Measurements from ENCODE around the gene ADARB2.

The ADARB2 gene

DNA sequence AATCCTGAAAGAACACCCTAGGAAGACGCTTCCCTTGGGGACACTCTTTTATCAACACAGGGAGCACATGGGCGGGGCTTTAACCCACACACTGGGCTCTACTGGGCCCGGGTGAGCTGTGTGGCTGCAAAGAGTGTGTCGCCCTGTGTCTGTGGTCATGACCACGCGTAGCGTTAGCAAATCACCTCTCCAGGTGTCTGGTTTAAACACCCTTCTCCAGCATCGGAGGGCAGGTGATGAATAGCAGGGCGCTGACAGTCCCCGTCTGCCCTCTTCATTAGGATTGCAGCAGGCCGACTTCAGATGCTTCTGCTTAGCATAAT is 127.7 kb downstream of the ADARB2 start:
- no peak for DNase-seq

DNA sequence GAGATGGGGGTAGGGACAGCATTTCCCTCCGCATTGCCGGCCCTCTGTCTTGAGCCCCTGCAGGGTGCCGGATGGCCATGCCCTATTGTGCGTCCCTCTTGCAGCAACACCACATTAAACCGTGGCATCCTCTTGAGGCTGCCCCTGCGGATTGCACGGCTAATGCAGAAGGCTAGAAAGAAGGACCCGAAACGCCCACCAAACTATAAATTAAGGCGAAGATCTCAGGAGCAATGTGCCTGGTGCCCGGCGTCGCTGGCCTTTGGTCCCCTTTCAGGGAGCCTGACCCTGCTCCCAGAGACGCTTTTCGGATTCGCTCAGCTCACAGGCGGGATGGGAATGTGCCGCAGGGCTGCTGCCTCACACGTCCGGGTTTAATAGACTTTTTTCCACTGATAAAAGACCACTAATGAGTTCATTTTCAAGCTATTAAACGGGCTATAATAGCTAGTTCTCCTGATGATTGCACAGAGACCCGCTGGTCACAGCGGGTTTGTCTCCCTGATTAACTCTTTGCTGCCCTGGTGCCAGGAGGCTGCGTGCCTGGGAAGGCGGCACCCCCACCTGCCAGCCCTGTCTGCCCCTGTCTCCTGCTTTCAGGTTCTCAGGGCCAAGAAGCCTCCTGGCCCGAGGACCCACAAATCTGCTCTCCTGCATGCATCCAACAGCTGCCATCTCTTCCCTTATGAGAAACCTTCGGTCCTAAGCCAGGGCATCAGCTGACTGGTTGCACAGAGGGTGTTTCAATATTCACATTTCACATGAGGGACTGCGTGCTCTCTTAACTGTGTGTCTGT is 128.3 kb downstream of the ADARB2 start:
- DNase-seq = no peak

DNA sequence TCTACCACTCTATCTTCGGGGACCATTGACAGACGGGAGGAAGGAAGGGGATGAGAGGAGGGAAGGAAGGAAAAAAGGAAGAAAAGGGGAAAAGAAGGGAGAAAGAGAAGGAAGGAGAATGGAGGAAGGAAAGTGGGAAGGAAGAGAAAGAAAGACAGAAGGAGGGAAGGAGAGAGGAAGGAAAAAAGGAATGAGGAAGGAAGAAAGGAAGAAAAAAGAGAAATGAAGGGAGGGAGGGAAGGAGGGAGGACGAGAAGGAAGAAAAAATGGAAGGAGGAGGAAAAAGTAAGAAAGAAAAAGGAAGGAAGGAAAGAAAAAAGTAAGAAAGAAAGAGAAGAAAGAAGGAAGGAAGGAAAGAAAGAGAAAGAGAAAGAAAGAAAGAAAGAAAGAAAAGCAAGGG is 128.9 kb downstream of the ADARB2 start:
- no peak for DNase-seq

DNA sequence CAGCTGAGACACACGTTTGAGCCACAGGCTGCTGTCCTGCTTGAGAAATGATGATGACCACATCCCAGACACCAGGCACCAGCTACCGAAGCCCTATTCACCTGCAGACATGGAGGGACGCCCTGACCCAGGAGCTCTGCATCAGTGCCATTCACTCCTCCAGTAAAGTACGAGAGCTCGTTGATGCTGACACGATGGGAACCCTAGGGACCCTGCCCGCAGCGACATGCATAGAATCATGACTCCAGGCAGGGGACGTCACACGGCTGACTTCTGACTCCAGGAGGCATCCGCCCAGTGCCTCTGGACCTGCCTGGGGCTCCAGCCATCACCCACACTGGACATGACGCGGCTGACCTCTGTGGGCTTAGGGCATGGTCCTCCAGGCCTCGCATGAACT is 129.9 kb downstream of the ADARB2 start:
- no peak for DNase-seq

DNA sequence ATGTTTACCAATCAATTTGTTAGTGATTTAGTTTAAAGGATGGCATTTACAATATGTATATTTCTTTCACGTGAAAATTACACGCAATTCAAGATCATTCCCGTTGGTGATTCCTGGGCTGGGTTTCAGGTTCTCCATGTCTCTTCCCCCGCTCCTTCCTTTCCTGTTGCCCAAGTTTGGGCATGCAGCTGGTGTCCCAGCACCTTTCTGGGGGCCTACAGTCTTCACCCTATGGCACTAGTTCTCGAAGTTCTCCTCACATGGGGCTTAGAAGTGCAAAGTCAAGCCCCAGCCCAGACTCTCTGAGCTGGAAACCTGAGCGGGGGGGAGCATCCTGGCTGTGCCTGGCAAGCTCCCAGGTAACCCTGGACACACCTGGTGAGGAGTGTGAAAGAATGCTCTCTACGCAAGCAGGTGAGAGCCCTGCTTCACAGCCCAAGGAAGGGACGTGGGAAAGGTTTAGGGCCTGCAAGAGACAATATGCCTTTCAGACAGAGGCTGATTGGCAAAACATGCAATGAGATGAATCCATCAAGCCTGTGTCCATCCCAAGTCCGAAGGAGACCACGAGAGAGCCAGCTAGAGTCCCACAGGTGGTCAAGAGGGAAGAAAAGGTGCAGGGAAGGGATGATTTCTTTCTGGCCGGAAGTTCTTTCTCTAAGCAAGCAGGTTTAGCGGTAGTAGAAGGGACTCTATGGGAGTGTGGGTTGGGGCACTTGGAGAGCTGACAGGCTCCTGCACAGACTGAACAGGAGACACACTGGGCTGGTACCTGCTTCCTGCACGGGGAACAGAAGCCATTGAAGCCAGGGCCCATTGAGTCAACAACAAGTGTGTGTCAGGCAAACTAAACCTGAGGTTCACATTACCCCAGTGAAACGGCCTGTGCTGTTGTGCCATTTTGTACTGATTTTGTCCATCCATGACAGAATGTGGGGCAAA is 131.1 kb downstream of the ADARB2 start:
- no peak for DNase-seq

DNA sequence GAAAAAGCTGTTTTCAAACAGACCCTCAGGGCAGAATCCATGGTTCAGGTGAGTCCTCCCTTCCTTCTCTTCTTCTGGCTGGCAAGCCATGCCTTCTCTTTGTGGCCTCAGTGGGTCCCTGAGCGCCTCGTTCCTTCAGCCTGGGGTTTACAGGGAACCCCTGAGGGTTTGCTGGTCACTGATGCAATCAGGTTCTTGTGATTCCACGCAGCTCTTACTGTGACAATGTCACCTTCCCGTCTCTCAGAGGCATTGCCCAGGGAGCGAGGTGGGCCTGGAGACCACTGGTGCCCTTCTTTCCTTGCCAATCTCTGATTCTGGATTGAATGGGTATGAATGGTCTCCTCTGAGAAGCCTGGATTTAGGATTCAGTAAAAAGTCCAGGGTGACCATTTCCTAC is 132.2 kb downstream of the ADARB2 start:
- DNase-seq = no peak

DNA sequence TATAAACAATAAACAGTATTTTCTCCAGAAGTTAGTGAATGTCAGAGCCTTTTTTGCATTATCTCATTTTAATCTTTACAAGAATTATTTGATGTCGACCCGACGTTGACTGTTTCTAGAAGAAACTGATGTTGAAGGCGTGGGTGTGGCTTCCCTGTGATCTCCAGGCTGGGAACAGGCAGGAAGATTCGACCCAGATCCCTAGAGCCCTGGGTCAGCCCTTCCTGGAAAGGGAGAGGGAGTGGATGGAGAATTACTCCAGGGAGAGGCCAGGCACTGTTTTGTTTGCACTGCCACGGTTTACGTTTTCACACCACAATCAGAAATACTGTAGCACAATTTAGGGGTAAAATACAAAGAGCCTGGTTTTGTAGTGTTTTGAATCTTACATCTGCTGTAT is 133.1 kb downstream of the ADARB2 start:
- DNase-seq = no peak

DNA sequence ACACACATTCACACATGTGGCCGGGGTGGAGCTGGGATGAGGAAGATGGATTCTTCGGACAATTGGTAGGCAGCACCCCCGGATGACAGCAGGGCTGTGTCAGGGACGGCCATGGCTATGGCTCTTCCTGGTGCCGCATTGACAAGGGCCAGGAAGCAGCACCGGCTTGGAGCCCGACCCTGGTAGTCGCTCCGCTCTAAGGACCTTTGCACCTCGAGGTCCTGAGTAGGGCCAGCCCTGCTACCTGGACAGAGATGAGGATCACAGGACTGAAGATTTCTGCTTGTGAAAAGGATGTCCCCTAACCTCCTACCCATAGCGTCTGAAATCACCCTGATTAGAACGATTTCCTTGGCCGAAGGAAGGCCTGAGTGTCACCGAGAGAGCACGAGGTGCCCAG is 134.1 kb downstream of the ADARB2 start:
- DNase-seq = no peak

DNA sequence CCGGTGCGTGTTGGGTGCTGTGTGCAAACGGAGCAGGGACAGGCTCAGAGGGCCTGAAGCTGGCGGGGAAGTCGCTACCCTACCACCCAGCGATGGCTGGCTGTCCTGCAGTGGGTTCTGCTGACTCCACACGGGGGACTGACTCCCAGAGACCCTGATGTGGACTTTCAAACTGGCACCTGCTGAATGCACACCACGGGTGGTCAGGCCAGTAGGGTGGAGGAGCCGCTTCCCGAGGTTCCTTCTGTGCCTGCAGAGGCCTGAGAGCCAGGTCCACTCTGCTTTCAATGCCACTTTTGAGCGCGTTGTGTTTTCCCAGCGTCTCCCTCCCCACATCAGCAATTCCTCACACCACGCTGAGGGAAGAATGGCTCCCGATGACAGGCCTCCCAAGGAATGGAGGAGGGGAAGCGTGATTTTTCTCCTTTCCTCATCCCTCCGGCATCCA is 135.3 kb downstream of the ADARB2 start:
- DNase-seq = no peak

DNA sequence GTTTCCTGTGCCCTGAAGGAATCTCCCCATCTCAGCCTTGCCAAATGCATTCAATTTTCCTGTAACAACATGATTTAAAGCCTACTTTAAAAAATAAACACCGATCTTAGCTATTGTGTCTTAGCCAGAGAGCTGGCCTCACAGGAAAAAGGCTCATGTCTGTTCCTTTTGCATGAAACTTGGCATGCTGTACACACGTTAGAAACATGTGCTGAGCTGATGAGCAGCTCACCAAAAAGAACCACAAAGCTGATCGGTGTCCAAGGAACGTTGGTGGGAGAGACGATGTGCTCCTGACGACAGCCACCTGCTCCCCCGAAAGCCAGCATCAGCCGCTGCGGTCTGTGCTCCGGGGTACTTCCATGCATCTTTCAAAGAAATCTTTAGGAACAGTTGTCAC is 135.9 kb downstream of the ADARB2 start:
- DNase-seq = no peak

DNA sequence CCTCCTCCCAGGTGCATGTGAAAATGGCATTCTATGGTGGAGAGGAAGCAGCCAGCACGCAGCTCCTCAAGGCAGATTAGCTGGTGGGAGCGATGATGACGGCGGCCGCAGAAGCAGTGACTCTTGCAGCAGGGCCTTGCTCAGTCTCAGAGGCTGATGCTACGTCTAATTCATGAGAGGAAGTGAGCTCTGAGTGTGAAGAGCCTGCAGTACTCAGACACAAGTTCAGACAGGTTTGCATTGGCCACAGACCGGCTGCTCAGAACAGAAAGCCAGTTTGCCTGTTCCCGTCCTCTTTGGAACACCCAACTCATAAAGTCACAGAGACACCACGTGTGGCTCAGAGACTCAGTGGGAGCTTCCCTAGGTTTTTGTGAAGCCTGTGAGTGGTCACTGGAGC is 136.5 kb downstream of the ADARB2 start:
- no peak for DNase-seq

DNA sequence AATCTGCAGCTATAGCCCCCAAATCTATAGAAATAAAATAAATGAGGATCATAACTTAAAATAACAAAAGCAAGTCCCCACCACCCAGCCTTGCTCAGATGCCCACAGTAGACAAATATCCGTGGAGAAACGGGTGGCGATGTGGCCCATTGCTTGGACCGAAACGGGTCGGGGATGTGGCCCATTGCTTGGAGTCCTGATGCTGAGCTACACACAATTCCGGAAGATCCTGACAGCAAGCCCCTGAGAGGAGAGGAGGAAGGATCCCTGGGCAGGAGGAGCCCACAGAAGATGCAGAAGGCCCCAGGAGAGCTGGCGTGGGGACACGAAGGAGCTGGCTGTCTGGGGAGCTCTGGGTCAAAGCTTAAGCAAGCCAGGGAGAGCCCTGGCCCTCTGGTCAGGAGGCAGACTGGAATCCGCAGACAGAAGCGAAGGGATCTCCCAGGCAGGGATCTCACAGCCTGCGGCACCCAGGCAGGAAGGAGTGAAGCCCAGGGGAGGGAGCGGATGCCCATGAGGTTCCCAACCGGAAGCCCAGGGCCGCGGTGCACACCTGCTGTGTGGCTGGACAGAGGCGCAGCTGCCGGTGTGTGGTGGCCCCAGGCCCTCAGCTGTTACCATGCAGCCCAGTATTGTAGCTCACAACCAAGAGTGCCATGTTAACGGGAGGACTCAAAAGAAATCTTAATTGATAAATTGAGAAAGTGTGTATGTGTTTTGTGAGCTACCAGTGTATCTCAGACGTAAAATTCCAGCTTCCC is 138.8 kb downstream of the ADARB2 start:
- no peak for DNase-seq

DNA sequence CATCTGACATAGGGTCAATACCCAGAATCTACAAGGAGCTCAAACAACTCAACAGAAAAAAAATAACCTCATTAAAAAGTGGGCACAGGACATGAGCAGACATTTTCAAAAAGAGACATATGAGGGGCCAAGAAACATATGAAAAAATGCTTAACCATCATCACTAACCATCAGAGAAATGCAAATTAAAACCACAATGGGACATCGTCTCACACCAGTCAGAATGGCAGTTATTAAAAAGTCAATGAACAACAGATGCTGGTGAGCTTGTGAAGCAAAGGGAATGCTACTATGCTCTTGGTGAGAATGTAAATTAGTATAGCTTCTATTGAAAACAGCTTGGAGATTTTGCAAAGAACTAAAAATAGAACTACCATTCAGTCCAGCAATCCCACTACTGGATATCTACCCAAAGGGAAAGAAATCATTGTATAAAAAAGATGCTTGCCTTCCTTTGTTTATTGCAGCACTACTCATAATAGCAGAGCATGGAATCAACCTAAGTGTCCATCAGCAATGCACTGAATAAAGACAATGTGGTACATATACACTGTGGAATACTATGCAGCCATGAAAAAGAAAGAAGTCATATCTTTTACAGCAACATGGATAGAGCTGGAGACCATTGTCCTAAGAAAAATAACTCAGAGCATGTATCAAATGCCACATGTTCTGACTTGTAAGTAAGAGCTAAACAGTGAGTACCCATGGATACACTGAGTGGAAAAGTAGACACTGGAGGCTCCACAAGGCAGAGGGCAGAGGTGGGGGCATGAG is 139.8 kb downstream of the ADARB2 start:
- no peak for DNase-seq

DNA sequence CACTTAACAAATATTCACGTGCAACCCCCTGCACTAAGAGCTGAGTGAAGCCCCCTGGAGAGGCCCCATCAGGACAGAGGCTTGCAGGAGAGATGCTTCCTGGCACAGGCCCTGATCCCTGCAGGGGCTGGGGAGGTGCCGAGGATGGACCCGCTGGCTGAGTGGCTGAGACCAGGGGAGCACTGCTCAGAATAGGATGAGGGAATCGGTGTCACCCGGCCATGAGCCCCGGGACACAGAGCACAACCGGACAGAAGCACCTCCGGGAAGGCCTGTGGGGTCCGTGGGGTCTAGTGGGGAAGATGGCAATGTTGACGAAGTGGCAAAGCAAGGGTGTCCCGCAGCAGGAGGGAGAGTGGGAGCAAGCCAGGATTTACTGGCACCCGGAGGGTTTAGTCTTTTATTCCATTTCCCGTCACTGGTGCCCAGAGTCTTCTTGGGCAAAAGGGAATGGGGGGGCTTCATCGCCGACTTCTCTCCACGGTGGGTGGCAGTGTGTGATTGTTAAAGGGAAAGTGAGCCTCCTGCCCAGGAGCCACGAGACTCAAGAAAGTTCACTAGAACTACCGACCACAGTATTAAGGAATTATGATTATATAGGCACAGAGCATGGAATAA is 140.7 kb downstream of the ADARB2 start:
- no peak for DNase-seq

DNA sequence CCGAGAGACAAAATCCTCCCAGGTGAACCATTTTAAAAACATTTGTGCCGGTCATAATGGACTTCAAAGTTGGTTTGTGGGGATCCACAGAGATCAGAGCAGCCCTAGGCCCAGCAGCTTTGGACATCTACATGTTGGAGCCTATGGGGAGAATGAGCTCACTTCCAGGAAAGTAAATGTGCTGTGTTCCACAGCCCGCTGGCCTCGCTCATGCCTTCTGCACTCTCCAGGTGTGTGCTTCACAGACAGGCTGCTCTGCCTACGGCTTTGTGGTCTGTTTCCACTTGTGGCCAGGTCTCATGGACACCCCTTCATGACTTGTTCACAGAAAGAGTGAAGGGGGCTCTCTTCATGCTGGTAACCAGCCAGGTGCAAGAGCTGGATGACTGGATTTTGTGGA is 141.6 kb downstream of the ADARB2 start:
- no peak for DNase-seq

DNA sequence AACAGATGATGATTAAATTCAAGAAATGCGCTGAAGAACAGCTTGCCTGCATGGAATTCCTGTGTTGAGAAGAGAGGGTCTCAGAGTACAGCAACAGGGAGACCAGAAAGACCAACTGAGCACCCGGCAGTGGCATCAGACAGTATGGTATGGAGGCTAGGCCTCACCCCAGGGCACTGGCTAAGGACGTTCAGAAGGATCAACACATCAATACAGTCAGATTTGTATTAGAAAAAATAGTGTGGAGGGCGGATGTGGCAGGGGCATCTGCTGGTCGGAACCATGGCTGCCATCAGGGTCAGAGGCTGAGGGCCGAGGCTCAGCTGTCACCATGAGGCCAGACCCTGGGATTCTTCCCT is 142.1 kb downstream of the ADARB2 start:
- DNase-seq = no peak

DNA sequence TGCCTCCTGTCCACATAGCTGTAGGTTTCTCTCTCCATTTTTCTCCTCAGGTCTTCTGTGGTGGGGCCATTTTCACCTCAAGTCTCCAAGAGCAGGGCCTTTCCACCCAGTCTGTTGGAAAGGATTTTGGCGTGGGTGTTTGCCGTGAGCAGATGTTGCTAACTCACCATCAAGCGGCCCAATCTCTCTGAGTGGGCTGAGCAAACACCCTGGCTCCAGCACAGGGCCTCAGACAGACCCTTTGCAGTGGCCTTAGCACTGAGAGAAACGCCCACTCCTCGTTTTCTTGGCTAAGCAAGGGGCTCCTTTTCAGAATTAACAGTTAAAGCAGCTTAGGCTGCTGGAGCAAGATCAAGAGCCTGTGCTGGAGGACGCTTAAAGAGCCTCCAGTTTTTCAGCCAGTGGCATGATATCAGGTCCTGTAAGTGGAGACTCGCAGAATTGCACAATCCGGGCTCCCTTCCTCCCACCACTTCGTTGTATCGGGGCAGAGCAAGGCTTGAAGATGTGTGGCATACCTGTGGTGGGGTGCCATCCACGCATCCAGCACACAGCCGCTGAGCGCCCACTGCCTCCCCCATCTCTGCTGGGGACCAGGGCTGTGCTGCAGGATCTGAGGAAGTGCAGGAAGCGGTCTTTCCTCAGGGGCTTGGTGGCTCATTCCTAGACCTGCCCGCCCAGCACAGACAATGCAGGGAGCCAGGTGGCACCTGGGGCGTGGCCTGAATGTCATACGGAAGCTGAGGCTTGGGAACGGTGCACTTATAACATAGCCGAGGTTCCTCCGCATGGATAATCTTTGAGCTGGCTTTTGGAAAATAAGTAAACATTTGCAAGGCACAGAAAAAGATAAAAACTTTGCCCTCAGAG is 142.7 kb downstream of the ADARB2 start:
- no peak for DNase-seq

DNA sequence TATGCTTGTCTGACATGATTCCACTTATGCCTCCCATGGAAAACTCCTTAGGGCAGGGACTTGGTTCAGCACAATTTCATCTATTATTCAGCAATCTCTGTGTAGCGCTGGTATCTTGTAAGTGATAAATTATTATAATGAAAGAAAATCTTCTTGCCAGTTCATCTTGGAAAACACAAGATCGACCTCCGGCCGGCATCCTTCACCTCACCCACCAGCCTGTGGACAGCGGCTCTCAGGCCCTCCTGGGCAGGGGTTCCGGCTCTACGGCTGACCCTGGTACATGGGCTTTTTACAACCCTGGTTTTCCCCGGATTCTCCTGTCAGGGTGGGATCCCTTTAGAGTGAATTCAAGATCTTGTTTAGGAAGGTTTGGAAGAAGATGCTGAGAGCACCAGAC is 145.6 kb downstream of the ADARB2 start:
- no peak for DNase-seq

DNA sequence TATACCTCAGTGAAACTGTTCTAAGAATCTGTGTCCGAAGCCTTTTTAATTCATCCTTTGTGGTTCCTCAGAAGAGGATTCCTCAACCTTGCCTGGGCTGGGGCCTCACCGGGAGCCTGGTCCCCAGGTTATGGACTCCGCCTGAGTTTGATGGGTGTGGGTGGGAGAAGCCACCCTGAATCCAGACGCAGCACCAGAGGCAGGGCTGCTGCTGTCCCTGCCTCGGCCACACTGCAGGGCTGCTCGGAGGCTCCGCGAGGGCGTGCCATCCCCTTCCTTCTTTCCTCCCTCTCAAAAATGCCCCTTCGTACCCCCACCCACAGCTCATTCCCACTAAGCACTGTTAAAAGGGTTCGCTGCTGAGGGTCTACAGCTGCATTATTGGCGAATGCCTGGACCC is 146.3 kb downstream of the ADARB2 start:
- DNase-seq = no peak

DNA sequence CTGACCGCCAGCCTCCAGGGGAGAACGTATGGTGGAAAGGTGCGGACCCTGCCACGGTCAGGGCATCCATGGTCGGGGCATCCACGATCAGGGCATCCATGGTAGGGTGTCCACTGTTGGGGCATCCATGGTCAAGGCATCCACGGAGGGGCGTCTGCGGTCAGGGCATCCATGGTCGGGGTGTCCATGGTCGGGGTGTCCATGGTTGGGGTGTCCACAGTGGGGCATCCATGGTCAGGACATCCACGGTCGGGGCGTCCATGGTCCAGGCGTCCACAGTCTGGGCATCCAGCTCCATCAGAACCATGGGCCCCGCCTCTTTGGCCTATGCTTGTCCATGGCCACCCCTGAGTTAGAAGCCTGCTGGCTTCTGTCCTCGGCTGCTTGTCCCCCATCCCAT is 148.1 kb downstream of the ADARB2 start:
- no peak for DNase-seq

DNA sequence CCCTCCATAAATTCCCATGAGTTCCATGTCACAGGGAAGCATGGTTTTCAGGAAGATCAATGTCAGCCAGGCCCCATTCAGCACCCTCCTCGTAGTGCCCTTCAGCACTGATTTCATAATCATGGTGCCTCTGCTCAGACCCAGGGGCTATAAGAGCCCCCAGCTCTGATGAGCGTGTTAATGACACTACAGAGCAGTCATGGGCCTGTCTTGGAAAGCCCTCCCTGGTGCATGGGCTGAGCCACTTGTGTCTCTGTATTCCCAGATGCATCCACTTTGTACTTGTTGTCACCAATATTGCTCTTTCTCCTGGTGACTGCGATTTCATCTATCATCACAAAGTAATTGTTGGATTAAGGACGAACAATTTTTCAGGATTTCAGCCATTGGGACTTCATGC is 154.6 kb downstream of the ADARB2 start:
- no peak for DNase-seq
